Activated T-cell treated with anti-CD3 and anti-CD28 coated beads, Interleukin-2, amount 50 U/mL, for 72 hours (primary cell): Measurements from ENCODE around the gene MBIP. TPM values are rescaled to one million over a fixed set of nuclear protein-coding genes. Genes with fewer than 3 reads are reported as not detected.

Experiments used
- ATAC-seq, 2 donors: fragments of 150-1000 bp; cut with Tn5 transposase; replicated peaks in 1 of 2; 2 replicates each; pipeline ENCODE4 v1.10.0; 2021; ENCODE audit warnings: moderate library complexity in 2 of 2, mild to moderate bottlenecking in 1 of 2
- DNase-seq, 2 donors: peaks; one replicate each; pipeline ENCODE4 v3.0.0; 2021 to 2022; ENCODE audit warnings: mixed read lengths in 1 of 2
- H3K27ac Mint-ChIP-seq: one replicate; pipeline ENCODE4 v1.8.0; 2022; ENCODE audit warnings: mild to moderate bottlenecking, moderate library complexity, mixed read lengths
- H3K27me3 Mint-ChIP-seq: one replicate; pipeline ENCODE4 v1.8.0; 2022; ENCODE audit warnings: low read depth, mixed read lengths
- H3K36me3 Mint-ChIP-seq, 2 donors: one replicate each; pipeline ENCODE4 v1.8.0; 2022; ENCODE audit warnings: mixed read lengths in 2 of 2, mild to moderate bottlenecking in 1 of 2; ENCODE audit not compliant: insufficient read depth in 2 of 2
- H3K4me1 Mint-ChIP-seq: one replicate; pipeline ENCODE4 v1.8.0; 2022; ENCODE audit warnings: low read depth, mixed read lengths
- H3K4me3 Mint-ChIP-seq, 2 donors: one replicate each; pipeline ENCODE4 v1.8.0; 2022; ENCODE audit warnings: mild to moderate bottlenecking in 2 of 2, mixed read lengths in 2 of 2, moderate library complexity in 2 of 2
- H3K9me3 Mint-ChIP-seq, 2 donors: one replicate each; pipeline ENCODE4 v1.8.0; 2022; ENCODE audit warnings: mixed read lengths in 2 of 2
- total RNA-seq, 2 donors: library from RNA; stranded (reverse); gene quantifications; one replicate each; pipeline ENCODE4 v1.2.3, GENCODE V29; 2022

MBIP gene
- total RNA-seq, 2 donors from 2014 or later, result 35.2 to 36.3 TPM

GRCh38 chr14:36271222-36271621, 49.2 kb downstream of the MBIP start:
- Mint-ChIP-seq H3K4me1 (peaks cover 20% of the 10 kb centered on the region), H3K36me3 (no peaks in the 10 kb centered on the region), H3K27me3 (peaks cover 71% of the 10 kb centered on the region), H3K27ac (no peak overlapping the region), H3K9me3 (peaks cover 0 to 2% of the 10 kb centered on the region in 2 donors), H3K4me3 (peak overlapping the region in 1 of 2 donors; percentile 96)
- ATAC-seq (no peak), DNase-seq (no peak)

DNA sequence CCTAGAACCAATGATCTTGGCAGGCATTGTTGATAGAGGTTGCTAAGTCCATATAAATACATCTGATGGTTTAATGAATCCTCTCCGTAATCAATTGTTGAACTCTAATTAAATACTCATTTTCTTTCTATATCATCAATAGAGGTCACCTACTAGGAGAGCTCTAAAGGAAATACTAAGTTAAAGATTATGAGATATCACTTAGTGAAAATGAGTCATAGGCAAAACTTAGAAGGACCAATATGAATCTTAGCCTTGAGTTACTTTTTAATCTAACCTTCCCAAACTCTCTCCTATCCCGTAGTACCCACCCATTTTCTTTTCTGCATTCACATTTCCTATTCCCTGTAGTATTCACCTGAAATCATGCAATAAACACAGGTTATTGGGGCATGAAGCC, 50.2 kb downstream of the MBIP start:
- DNase-seq (no peak), ATAC-seq (no peak)
- Mint-ChIP-seq H3K4me3 (no peak overlapping the region), H3K27me3 (peaks cover 67% of the 10 kb centered on the region), H3K36me3 (peaks cover 2% of the 10 kb centered on the region in 2 donors), H3K27ac (no peak overlapping the region), H3K4me1 (peaks cover 24% of the 10 kb centered on the region), H3K9me3 (peaks cover 2 to 7% of the 10 kb centered on the region in 2 donors)

DNA sequence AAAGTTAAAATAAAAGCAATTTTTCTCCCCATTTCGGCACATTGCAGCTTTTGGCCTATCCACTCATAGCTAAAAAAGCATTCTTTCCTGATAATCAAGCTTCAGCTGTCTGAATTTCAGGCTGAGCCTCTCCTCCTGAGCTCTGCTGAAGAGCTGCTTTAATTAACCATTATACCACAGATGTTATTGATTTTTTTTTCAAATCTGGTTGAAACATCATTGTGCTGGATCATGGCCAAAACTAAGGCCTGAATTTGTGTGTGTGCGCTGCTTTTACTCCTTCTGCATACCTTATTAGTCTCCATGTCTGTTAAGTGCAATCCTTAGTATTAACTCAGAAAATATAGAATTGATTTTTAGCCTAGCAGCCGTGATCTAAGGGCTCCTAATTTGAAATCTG, 52.3 kb downstream of the MBIP start:
- Mint-ChIP-seq H3K9me3 (peaks cover 2 to 7% of the 10 kb centered on the region in 2 donors), H3K4me1 (peaks cover 24% of the 10 kb centered on the region), H3K27me3 (peaks cover 49% of the 10 kb centered on the region), H3K27ac (no peak overlapping the region), H3K36me3 (peaks cover 2% of the 10 kb centered on the region in 2 donors), H3K4me3 (no peak overlapping the region)
- ATAC-seq (no peak), DNase-seq (no peak)

- Mint-ChIP-seq H3K36me3 (peaks cover 2% of the 10 kb centered on the region in 2 donors), H3K27me3 (peaks cover 14% of the 10 kb centered on the region), H3K4me1 (peaks cover 6% of the 10 kb centered on the region), H3K9me3 (peaks cover 2 to 7% of the 10 kb centered on the region in 2 donors), H3K27ac (no peak overlapping the region), H3K4me3 (no peak overlapping the region)
- no peak for DNase-seq
- ATAC-seq, result no peak
These were observed 55.8 kb downstream of the MBIP start for GRCh38 chr14:36264595-36264994.

DNA sequence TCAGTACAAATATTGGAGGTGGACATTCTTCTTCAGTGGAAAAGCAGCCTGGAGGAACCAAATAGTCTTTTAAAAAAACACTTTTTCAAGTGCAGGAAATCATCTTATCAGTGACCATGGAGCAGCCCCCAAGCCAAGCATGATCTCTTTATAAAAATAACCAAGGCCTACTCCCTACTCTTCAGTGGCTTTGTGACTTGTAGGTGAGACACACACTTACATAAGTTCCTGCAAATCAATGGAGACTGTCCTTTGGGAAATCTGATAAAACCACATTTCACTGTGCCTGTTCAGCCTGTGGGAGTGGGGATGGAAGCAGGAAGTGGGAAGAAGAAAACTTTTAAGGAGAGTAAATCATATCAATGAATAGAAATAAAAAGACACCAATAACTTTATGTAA, 56.3 kb downstream of the MBIP start:
- Mint-ChIP-seq H3K27ac (no peak overlapping the region), H3K36me3 (peaks cover 2% of the 10 kb centered on the region in 2 donors), H3K4me3 (no peak overlapping the region), H3K9me3 (peaks cover 2 to 7% of the 10 kb centered on the region in 2 donors), H3K27me3 (peaks cover 10% of the 10 kb centered on the region), H3K4me1 (peaks cover 6% of the 10 kb centered on the region)
- ATAC-seq (no peak), DNase-seq (no peak)

DNA sequence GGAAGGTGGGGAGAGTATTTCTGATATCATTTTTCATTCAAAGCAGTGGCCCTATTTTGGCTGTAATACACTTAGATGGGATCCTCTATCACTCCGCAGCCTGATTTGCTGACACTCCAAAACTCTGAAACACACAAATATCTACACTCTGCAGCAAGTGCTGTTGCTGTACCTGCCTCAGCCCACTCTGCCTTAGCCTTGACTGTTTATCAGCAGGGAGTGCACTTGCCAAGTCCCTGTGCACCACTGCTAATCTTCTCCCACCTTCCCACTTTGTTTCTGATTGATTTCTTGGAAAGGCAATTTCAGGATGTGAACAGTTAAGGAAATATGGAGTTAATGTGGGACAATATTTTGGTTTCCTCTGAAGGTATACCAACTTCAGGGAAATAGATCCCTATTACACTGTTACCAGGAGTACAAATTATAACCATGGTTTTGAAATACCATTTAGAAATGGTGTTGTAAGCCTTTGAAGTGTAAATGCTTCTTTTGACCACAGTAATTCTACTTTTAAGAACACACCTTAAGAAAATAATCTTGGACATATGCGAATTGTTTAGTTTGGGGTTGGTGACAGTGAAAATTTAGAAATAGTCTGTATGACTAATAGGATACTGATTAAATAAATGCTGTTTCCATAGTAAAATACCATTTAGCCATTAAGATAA, 59.3 kb downstream of the MBIP start:
- Mint-ChIP-seq H3K27ac (no peak overlapping the region), H3K9me3 (peaks cover 2 to 4% of the 10 kb centered on the region in 2 donors), H3K4me1 (peaks cover 6% of the 10 kb centered on the region), H3K4me3 (no peak overlapping the region), H3K27me3 (peaks cover 1% of the 10 kb centered on the region), H3K36me3 (peaks cover 2% of the 10 kb centered on the region in 2 donors)
- no peak for DNase-seq
- ATAC-seq, result no peak

GRCh38 chr14:36258241-36258640, 62.2 kb downstream of the MBIP start:
- Mint-ChIP-seq H3K4me1 (no peaks in the 10 kb centered on the region), H3K36me3 (no peaks in the 10 kb centered on the region), H3K4me3 (no peak overlapping the region), H3K27ac (no peak overlapping the region), H3K9me3 (no peaks in the 10 kb centered on the region), H3K27me3 (peaks cover 4% of the 10 kb centered on the region)
- no peak for ATAC-seq
- DNase-seq, result no peak

- Mint-ChIP-seq H3K4me1 (no peaks in the 10 kb centered on the region), H3K9me3 (no peaks in the 10 kb centered on the region), H3K27me3 (peaks cover 7% of the 10 kb centered on the region), H3K36me3 (no peaks in the 10 kb centered on the region), H3K27ac (no peak overlapping the region), H3K4me3 (no peak overlapping the region)
- no peak for DNase-seq
- ATAC-seq, result no peak
These were observed 64.2 kb downstream of the MBIP start for GRCh38 chr14:36256126-36256801.

GRCh38 chr14:36254020-36254624, 66.3 kb downstream of the MBIP start:
- no peak overlapping the region for H3K27ac Mint-ChIP-seq
- no peaks in the 10 kb centered on the region for H3K4me1 Mint-ChIP-seq
- ATAC-seq (no peak), DNase-seq (no peak)
- peaks cover 3% of the 10 kb centered on the region in 2 donors for H3K9me3 Mint-ChIP-seq
- H3K27me3 Mint-ChIP-seq, result peaks cover 7% of the 10 kb centered on the region
- H3K4me3 Mint-ChIP-seq, result no peak overlapping the region
- H3K36me3 Mint-ChIP-seq, result no peaks in the 10 kb centered on the region

Other genes starting within 250 kb of the MBIP start
- not detected for gene PTCSC3, start 143.9 kb downstream of the MBIP start, total RNA-seq
- not detected for gene NKX2-1, start 199.6 kb upstream of the MBIP start, total RNA-seq